COR-L47 (cell line): ENCODE results near the gene LHX1.

Experiments used
- DNase-seq: peaks from one replicate; lab custom pipeline; 2025; lab: John Stamatoyannopoulos, UW

Gene LHX1

GRCh38 chr17:36939052-36939801 lies 2.0 kb downstream of the LHX1 start:
- no peak for DNase-seq

- DNase-seq: no peak
Measured at GRCh38 chr17:36939802-36940312, 2.6 kb downstream of the LHX1 start.

GRCh38 chr17:36940313-36941264 lies 3.3 kb downstream of the LHX1 start:
- DNase-seq: no peak

- DNase-seq: no peak
Measured at GRCh38 chr17:36941265-36942010, 4.2 kb downstream of the LHX1 start.

- no peak for DNase-seq
Measured at GRCh38 chr17:36942019-36942599, 4.8 kb downstream of the LHX1 start.

GRCh38 chr17:36942631-36943125 lies 5.4 kb downstream of the LHX1 start:
- DNase-seq: no peak

- DNase-seq: no peak
Measured at GRCh38 chr17:36943250-36944191, 6.2 kb downstream of the LHX1 start.

GRCh38 chr17:36944553-36944952 lies 7.3 kb downstream of the LHX1 start:
- DNase-seq: no peak

- no peak for DNase-seq
Measured at GRCh38 chr17:36945140-36945539, 7.9 kb downstream of the LHX1 start.

GRCh38 chr17:36945959-36946725 lies 8.9 kb downstream of the LHX1 start:
- DNase-seq: no peak

GRCh38 chr17:36946726-36947091 lies 9.4 kb downstream of the LHX1 start:
- DNase-seq: no peak

GRCh38 chr17:36947922-36948716 lies 10.8 kb downstream of the LHX1 start:
- DNase-seq: peak; percentile 44

- DNase-seq: peak; percentile 97
Measured at GRCh38 chr17:36948717-36949460, 11.6 kb downstream of the LHX1 start, which contains the start of gene AATF. Gene AATF (plus strand): TSS chr17:36948954. CDS start chr17:36949126, 172 bp downstream.

- no peak for DNase-seq
Measured at GRCh38 chr17:36949461-36949927, 12.2 kb downstream of the LHX1 start.

GRCh38 chr17:36950027-36950426 lies 12.8 kb downstream of the LHX1 start:
- DNase-seq: no peak

- no peak for DNase-seq
Measured at GRCh38 chr17:36951084-36951789, 14.0 kb downstream of the LHX1 start.

- DNase-seq: no peak
Measured at GRCh38 chr17:36971508-36971907, 34.2 kb downstream of the LHX1 start.
